OCI-M2 (cell line): ENCODE measurements around the gene TAF15.

ENCODE experiments used
- DNase-seq: peaks from one replicate; lab custom pipeline; 2025; ENCODE audit not compliant: unreplicated experiment; lab: John Stamatoyannopoulos, UW

The TAF15 gene

DNA sequence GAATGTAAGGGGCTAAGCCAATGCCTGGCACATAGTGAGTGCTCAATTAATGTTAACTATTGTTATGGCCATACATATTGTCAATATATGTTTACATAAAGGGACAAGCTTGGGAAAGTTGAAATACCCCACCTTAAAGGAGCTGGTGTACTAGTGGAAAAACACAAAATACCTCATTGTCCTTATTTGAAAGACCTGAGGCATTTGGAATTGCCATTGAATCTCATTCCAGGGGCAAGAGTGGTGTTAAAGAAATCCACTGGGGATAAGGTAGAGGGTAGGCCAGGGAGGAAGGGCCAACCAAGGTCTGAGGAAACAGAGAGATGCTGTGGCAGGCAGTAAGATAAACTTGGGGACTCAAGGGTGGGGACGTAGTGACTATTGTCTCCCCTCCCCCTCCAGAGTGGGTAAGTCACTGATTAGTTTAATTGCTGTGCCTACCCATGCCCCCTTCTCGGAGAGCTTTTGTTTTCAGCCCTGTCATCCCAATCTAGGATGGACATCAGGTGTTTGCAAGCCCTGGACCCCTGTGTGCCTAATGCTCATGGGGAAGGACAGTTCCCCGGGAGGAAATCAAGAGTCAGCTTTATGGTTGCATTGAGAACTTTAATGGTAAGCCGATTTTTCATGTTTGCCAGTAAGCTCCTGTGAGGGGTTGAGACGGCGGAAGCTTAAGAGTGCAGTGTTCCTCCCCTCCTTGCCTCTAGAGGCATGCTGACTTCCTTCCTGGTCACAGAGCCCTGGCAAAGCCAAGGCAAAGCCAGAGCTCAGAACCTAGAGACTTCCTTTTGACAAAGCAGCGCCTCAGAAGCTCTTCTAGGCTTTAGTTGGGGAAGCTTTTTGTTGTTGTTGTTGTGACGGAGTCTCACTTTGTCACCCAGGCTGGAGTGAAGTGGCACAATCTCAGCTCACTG lies 61.9 kb downstream of the TAF15 start:
- no peak for DNase-seq

DNA sequence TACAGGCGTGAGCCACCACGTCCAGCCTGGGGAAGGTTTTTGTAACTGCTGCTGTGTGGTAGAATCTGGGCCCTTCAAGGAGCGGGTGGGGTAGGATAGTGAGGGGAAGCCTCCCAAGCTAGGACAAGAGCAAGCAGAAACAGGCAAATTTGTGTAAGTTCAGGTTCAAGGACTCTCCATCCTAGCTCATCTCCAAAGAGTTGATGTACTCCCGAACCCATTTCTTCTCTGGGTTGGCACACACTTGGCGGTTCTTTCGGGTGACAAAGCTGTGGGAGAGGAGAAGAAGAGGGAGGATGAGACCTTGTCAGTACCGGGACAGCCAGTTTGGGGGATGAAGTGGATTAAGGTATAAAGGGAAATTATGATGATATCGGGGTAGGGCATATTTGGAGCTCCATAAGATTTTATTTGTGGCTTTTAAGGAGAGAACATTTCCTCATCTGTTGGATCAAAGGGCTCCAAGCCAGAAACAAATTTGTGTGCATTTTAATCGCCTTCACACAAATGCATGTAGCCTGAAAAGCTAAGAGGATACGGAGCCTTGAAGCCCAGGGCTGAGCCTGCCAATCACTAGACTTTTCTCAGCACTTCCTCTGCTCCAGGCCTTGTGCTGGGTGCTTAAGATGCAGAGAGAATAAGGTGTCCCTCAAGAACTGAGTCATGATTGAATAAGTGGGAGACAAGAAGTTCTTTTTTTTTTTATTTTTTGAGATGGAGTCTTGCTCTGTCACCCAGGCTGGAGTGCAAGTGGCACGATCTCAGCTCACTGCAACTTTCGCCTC lies 63.1 kb downstream of the TAF15 start:
- DNase-seq, result no peak

DNA sequence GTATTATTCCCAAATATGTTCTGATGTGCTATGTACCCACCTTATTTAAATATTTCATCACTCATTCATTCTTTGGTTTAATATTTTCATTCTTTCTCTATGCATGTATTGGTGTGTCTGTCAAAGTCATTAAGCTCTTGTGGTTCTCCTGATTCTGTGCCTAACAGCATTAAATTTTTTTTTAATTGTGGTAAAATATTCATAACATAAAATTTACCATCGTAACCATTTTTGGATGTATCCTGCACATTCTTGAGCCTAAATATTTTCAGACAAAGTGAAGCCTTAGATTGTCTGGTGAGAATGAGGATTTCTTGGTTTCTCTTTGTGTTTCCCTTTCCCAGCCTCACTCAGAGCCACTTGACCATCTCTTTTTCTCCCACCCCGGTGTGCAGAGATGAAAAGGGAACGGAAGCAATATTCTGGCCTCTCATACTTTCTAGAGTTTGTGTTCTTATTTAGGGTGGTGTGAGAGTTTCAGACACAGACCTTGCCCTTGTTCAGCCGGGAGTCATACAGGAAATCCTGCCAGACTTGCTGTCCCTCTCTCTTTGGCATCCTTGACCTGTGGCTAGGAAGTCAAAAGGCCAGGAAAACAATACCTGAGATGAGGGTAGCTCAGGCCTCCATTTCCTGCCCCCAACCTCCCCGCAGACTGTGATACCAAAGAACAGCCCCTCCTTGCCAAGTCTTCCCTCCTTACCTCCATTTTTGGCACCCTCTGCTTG lies 66.0 kb downstream of the TAF15 start:
- no peak for DNase-seq

DNA sequence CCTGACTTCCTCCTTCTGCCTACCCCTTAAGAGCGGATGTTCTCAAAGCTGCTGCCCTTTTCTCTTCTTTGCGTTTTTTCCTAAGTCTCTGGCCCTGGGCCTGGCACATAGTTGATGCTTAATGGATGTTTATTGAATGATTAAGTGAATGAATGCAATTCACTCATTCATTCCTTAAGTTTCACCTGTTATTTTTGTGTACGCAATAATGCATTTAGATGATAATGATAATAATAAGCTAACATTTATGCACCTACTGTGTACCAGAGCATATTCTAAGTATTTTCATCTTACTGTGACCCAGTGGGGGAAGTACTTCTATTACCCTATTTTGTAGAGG lies 66.5 kb downstream of the TAF15 start:
- DNase-seq, result no peak

DNA sequence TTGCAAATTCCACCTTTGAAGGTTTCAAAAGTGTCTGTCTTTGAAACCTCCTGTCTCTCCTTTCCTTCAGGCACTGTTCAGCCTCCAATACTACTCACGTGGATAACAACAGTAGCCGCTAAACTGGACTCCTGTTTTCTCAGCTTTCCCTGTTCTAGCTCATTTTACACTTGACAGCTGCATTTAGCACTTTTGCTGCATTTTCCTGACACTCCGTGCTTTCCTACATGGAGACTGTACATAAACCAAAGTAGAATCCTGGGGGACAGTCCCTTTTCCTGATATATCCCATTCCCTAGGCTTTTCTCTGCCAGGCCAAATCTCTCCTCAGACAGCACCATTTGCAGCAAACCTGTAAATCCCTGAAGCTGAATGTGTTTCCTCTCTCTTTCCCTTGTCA lies 67.2 kb downstream of the TAF15 start:
- no peak for DNase-seq

DNA sequence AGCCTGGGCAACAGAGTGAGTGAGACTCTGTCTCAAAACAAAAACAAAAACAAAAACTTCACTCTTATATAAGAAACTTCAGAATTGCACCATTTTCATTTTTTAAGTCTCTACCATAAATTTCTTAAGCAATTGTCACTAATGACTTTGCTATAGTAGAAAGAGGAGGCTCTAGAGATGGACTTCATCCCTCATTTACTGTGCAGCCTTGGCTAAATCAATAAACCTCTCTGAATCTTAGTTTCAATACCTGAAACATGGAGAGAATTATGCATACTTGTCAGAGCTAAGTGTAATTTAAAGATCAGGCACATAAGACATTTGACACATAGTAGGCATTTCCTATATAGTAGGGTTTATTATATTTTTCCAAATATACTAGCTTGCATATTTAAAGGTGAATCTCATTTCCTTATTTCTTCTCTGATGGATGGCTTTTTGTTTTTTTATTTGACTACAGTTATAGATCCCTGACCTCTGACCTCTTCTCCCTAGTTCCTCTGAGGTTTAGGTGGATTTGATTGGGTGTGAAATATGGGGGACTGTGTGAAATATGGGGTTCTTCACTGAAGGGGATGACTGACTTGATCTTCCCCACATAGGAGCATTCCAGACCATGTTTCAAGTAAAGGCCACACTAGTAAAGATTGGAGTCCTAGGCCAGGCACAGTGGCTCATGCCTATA lies 68.2 kb downstream of the TAF15 start:
- no peak for DNase-seq

DNA sequence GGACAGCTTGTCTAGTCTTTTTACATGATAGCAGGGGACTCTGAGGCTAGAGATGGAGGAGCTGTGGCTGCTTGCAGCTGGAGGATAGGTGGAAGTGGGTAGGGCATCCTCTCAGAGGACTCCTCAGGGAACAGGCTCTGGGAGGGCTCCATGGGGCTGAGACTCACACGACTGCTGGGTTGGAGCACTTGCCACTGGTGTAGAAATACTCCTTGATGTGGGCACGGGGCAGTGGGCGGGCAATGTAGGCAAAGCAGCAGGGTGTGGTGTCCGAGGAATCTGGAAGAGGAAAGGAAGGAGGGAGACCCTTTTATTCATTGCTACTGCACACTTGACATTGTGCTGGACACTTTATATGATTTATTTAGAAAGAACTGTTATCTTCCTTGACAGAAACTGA lies 69.1 kb downstream of the TAF15 start:
- DNase-seq, result no peak

DNA sequence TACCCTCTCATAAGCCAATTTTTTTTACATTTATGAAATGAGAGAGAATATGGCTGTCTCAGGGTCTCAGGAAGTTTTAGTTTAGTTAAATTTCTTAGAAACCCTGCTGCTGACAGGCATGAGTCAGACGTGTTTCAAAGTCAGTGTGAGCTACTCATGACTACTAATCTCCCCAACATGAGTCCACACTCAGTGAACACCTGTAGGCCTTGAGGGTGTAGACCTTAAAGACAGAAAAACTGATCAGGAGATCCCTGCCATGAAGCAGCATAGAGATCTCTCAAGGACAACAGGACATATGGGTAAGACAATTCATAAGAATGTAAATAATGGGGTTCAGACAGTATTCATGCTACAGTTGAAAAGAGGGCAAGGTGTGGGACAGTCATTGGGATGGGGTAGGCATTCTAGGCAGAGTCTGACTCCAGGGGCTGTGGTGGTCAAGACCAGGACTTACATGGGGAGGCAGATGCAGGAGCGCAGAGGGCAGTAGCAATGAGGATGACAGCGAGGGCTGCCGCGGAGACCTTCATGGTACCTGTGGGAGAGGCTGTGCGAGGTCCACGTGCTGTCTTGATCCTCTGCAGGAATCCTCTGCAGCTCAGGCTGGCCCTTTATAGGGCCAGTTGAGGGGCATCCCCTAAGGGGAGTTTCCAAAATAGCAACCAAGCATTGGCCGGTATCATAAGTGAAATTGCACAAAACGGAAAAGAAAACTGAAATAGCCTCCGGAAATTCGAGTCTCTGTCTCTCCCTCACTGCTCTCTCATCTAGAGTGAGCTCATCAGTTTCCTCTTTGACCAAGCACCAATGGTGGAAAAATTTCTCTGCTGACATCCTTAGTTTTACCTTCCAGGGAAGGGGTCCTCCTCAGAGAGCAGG lies 70.7 kb downstream of the TAF15 start, which contains the start of gene CCL5:
Gene CCL5, minus strand, starts transcription at position 588 of the 882 bp plus-strand sequence.
- no peak for DNase-seq

DNA sequence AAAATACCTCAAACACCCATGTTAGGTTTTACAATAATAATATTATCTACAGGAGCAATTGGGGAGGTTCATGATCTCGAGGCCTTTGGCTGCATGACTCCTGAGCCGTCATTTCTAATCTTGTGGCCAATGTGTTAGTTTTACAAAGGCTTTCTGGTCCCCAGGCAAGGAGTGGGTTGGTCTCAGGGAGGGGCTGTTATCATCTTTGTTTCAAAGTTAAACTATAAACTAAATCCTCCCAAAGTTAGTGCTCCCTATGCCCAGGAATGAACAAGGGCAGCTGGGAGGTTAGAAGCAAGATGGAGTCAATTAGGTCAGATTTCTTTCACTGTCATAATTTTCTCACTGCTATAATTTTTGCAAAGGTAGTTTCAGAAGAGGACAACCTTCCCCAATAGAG lies 80.0 kb downstream of the TAF15 start:
- no peak for DNase-seq

DNA sequence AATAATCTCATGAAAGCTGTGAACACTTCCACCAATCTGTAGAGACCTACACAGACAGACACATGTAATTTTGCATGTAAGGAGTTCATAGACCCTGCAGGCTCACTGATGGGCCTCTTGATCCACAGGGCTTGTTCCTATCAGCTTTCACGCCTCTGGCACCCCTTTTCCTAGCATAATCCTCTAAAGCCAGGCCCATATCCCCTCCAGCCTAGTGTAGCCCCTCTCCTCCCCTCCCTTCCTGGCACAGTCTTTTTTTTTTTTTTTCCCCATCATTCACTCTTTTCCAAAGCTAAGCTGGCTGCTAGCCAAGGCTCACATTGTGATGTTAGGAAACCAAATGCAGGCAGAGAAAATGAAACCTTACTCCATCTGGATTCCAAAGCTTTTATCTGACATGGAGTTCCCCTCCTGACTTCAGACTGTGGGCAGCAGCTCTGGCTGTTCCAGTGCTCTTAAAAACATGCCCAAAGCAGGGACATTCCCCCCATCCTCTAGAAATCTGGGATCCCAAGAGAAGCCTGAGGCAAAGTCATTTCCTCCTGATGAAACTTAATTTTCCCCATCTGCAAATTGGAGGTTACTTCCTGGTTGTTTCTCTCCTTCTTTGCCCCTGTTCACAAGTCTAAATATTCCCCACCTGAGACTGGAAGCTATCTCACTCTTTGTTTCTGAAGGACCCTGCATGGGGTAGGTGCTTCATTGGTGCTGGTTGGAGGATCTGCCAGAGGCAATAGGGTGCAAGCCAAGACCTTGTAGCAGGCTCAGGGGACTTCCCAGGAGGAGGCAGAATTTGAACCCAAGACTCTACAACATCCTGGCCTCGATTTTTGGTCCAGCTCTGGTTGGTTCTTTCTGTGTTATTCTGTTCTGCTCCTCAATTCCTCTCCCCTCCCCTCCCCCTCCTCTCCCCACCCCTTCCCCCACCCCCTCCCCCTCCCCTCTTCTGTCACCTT lies 80.8 kb downstream of the TAF15 start:
- no peak for DNase-seq

DNA sequence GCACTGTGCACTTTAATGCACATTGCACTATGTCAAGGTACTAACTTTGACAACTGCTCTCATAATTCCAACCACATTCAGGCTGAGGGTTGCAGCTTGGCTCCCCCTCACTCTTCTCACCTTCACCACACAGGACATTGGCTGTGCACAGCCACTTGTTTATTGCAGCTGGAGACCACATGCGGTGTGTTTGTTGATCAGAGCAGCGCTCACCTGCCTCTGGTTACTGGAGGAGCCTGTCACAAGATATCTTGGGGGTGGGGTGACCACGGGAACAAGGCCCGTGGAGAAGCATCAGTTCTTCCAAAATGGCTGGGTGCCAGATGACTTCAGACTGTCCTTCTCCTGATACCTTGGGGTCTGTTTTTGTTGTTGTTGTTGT lies 81.5 kb downstream of the TAF15 start:
- DNase-seq, result no peak

DNA sequence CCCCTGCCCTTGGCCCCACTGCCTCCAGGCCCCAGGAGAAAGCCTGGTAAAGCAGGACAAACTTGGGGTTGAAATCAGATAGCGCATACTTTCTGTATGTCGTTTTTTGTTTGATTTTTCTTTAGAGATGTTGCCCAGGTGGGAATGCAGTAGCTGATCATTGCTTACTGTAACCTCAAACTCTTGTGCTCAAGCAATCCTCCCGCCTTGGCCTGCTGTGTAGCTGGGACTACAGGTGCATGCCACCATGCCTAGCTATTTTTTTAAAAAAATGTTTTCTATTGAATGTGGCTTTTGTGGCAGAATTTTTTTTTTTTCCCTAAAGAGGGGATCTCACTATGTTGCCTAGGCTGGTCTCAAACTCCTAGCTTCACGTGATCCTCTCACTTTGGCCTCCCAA lies 82.0 kb downstream of the TAF15 start:
- DNase-seq, result no peak

DNA sequence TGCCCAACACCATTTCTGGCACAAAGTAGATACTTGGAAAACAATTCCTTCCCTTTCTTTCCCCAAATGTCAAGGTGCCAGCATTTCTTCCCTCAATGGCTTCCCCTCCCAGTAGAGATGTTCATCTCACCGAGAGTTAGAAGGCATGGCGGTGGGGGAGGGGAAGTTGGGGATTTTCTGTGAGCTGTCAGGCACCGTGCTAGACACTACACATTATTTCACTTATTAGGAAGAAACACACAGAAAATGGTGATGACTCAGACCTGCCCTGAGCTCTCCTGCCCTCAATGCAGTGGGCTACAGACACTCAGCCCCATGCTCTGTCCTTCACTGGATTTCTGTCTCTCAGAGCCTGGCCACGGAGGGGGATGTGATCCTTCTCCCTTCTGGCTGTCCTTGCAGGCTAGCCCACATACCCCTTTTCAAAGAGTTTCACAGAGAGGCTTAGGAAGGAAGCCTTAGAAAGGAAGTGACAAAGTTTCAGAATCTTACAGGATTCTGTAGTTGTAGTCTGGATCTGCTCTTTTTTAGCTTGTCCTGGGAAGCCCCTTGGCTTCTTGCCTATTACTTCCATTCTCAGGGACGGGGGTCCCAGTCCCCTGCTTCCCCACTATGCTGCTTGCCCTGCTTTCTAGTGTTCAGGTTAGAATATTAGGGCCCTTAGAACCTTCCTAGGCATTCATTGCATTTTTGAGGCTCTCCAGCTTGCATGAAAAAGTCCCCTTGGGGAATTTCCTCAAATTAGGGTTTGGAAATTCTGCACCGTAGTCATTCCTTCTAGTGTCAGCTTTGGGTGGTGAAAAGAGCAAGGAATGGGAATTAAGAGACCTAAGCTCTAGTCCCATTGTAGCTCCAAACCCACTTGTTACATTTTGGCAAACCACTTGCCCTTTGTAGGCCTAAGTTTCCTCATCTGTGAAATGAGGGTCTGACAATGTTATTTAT lies 83.1 kb downstream of the TAF15 start:
- no peak for DNase-seq

DNA sequence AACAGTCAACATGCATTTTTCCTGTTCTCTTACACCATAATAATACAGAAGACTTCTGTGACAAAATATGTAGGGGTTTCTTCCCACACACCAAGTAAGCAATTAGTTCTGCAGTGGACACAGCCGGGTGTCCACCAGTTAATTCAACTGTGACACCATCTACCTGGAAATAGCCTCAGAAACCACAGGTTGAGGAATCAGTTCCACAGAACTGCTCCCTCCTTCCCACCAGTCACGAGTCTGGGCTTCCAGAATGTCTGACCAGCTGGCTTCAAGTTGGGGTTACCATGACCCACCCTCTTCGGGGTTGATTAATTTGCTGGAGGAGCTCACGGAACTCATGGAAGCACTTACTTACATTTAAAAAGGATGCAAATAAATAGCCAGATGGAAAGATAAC lies 84.5 kb downstream of the TAF15 start:
- no peak for DNase-seq

DNA sequence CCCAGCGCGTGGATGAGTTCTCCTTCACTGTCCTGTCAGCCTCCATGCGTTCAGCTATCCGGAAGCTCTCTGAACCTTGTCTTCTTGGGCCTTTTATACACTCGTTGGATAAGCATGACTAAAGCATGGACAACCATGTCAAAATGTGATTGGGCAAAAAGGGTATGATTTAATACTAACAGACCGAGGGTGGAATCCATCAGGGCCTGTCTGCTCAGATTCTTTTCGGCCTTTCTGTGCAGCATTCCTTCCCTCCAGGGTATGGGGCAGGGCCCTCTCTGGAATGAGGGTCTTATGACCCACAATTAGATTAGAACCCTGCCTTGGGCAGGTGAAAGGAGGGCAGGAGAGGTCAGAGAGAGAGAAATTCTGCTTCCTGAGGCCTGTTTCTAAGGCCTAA lies 84.9 kb downstream of the TAF15 start:
- no peak for DNase-seq

DNA sequence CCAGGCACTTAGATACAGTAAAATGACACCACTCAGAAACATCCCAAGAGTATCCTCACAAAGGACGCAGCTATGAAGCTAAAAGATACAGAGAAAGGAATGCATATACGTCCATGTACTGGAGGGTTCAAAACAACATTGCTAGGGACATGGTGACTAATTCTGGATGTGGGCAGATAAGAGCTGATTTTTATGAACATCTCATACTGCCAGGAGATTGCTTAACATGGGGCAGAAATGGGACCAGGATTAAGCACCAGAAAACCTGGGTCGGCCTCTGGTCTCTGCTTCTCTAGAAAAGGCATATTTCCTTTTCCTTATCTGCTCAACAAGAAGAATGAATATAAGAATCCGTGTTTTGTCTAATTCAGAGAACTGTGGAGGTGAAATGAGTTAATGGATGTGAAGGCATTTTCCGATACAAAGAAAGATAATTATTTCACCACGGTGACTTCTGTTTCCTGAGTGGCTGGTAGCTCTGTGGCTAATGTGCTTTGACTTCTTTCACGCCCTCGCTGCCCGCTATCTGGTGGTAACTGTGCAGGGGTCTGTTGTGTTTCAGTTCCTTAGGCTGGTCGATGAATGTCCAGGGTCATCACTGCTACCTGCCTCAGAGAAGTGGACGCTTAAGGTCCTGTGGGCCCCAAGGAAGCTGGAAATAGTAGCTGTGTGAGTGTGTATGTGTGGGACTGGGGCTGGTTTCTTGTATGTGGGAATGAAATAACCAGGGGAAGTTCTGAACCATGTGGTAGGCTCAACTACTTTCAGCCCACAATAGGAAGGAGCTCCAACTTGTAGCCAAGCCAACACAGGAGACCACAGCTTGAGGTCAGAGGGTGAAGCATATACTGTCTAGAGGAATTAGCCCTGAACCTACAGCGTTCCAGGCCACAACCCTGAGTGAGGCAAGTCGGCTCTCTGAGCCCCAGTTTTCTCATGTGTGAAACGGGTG lies 86.6 kb downstream of the TAF15 start:
- DNase-seq, result no peak
